Measurements from ENCODE around the gene SLC6A19. TPM values are rescaled to one million over a fixed set of nuclear protein-coding genes. Genes with fewer than 3 reads are reported as not detected.
A peak's percentile ranks its signal among the peaks of the same experiment; 100 is the strongest.

The SLC6A19 gene
- total and polyA plus RNA-seq, 9 of the 15 experiments (the other 6 are each of a cell fraction or from before 2014, with no cell fraction given): 0.03 to 1.6 (median 0.59) TPM

DNA sequence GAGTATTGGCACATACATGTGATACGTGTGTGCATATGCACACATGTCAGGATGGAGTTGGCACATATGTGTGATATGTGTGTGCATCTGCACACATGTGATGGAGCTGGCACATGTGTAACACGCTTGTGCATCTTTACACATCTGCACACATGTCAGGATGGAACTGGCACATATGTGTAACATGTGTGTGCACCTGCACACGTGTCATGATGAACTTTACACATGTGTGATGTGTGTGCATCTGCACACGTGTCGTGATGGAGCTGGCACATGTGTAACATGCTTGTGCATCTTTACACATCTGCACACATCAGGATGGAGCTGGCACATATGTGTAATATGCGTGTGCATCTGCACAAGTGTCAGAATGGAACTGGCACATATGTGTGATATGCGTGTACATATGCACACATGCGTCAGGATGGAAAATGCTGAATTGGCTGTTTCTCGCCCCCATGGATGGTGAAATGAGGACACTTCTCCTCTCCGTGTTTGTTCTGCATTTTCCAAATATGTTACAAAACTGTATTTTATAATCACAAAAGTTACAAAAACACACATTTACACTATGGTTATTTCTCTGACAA is 16.3 kb upstream of the SLC6A19 start:
- ChIA-PET POLR2A (interaction anchor here (0.6 to 1.3 kb wide), 5 partner anchors 8 to 438 kb away, joined by 3 to 4 read pairs (median 3); no protein-coding TSS in a partner anchor), CTCF (ENCODE audit: low intra/inter-chr PET ratio) (no interaction called here)
- no peak for FAIRE-seq
- no peak for TF ChIP-seq ZZZ3 (IDR thresholded peaks at IDR 0.05)
- peak; percentile 93 for TF ChIP-seq MAFG (tag; conservative IDR thresholded peaks at IDR 0.05)
- TF ChIP-seq, protein P1, sequence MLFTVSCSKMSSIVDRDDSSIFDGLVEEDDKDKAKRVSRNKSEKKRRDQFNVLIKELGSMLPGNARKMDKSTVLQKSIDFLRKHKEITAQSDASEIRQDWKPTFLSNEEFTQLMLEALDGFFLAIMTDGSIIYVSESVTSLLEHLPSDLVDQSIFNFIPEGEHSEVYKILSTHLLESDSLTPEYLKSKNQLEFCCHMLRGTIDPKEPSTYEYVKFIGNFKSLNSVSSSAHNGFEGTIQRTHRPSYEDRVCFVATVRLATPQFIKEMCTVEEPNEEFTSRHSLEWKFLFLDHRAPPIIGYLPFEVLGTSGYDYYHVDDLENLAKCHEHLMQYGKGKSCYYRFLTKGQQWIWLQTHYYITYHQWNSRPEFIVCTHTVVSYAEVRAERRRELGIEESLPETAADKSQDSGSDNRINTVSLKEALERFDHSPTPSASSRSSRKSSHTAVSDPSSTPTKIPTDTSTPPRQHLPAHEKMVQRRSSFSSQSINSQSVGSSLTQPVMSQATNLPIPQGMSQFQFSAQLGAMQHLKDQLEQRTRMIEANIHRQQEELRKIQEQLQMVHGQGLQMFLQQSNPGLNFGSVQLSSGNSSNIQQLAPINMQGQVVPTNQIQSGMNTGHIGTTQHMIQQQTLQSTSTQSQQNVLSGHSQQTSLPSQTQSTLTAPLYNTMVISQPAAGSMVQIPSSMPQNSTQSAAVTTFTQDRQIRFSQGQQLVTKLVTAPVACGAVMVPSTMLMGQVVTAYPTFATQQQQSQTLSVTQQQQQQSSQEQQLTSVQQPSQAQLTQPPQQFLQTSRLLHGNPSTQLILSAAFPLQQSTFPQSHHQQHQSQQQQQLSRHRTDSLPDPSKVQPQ (CRISPR knock-in tag; IDR thresholded peaks at IDR 0.05; ENCODE audit: borderline replicate concordance): no peak
- TF ChIP-seq STAT5B (CRISPR knock-in tag; IDR thresholded peaks at IDR 0.05): no peak
- TF ChIP-seq KDM2B (CRISPR knock-in tag; IDR thresholded peaks at IDR 0.05): no peak
- peak; percentile 96 for TF ChIP-seq ZNF316 (IDR thresholded peaks at IDR 0.05)
- peak; percentile 95 for TF ChIP-seq MAFK (IDR thresholded peaks at IDR 0.05; ENCODE audit: low read length)
- peak; percentile 95 for TF ChIP-seq C11orf30 (IDR thresholded peaks at IDR 0.05; ENCODE audit: low read depth)
- no peak for TF ChIP-seq FOXP1 (CRISPR knock-in tag; IDR thresholded peaks at IDR 0.05)
- no peak for TF ChIP-seq HMBOX1 (IDR thresholded peaks at IDR 0.05)
- TF ChIP-seq SMARCA4 (IDR thresholded peaks at IDR 0.05): no peak
- TF ChIP-seq ELF2 (CRISPR knock-in tag; IDR thresholded peaks at IDR 0.05): 0 out of 2 replicates have a peak, but pooled peaks have one; percentile 7
- peak; percentile 17; the same call in 1 of the 2 replicates for TF ChIP-seq MYBL2 (IDR thresholded peaks at IDR 0.05; ENCODE audit: low read depth)
- no peak for TF ChIP-seq MYBL2 (CRISPR knock-in tag; IDR thresholded peaks at IDR 0.05; ENCODE audit: borderline replicate concordance)
- TF ChIP-seq PHF20 (IDR thresholded peaks at IDR 0.05; ENCODE audit: partially characterized antibody): peak; percentile 79
- no peak for TF ChIP-seq SMARCE1 (IDR thresholded peaks at IDR 0.05)
- TF ChIP-seq LEF1 (IDR thresholded peaks at IDR 0.05): peak; percentile 72; the same call in 1 of the 2 replicates
- 0 out of 2 replicates have a peak, but pooled peaks have one; percentile 22 for TF ChIP-seq RHOXF2B (CRISPR knock-in tag; conservative IDR thresholded peaks at IDR 0.05)
- TF ChIP-seq FOXJ3 (CRISPR knock-in tag; IDR thresholded peaks at IDR 0.05): no peak
- TF ChIP-seq MAFF (IDR thresholded peaks at IDR 0.05; ENCODE audit: low read length): peak; percentile 96
- TF ChIP-seq NFRKB (IDR thresholded peaks at IDR 0.05; ENCODE audit: low read depth): peak; percentile 69; the same call in 1 of the 2 replicates
- TF ChIP-seq, protein P2, sequence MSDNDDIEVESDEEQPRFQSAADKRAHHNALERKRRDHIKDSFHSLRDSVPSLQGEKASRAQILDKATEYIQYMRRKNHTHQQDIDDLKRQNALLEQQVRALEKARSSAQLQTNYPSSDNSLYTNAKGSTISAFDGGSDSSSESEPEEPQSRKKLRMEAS (CRISPR knock-in tag; IDR thresholded peaks at IDR 0.05): peak; percentile 11; the same call in 1 of the 2 replicates

More for the DNA sequence above, 16.3 kb upstream of the SLC6A19 start:
- no peaks in the 10 kb centered on the region for H3K79me2 ChIP-seq (ENCODE audit: control insufficient read depth, insufficient read depth, low read length)
- peak overlapping the region; percentile 61; the same call in 1 of the 2 replicates for H3K4me2 ChIP-seq (ENCODE audit: insufficient read depth, low read length)
- H3K9ac ChIP-seq (ENCODE audit: insufficient read depth in 1 of 2, low read depth in 2 of 2, low read length in 2 of 2): peak overlapping the region in 1 of 2 experiments; percentile 38; a peak in 1 of 4 replicates
- no TSS peak for BruUV-seq (replicated peaks)
- H2AFZ ChIP-seq (ENCODE audit: low read depth, low read length): no peak overlapping the region
- H3K9me3 ChIP-seq (replicated peaks; ENCODE audit: control insufficient read depth, insufficient read depth, low read depth, low read length): no peaks in the 10 kb centered on the region
- in situ Hi-C loops (cut with MboI) (no loop called here), intact Hi-C loops (cut with micrococcal nuclease) (no loop called here)
- no peaks in the 10 kb centered on the region for H4K20me1 ChIP-seq (replicated peaks; ENCODE audit: control insufficient read depth, insufficient read depth, low read length)
- no peaks in the 10 kb centered on the region for H3K9me1 ChIP-seq (ENCODE audit: control insufficient read depth, insufficient read depth, low read length)
- DNase-seq (ENCODE audit: extremely low read depth in 1 of 4, low spot score in 3 of 4) (no peak), ATAC-seq (no peak)
- H3K27me3 ChIP-seq (ENCODE audit: control insufficient read depth in 2 of 2, insufficient read depth in 2 of 2, low read length in 2 of 2): no peaks in the 10 kb centered on the region
- H3K27ac ChIP-seq (ENCODE audit: extremely low read depth, low read depth, low read length): peak overlapping the region; percentile 59
- H3K36me3 ChIP-seq (ENCODE audit: control insufficient read depth, insufficient read depth, low read length): no peaks in the 10 kb centered on the region
- H3K4me1 ChIP-seq (replicated peaks in 1 of 2; ENCODE audit: control insufficient read depth in 2 of 2, insufficient read depth in 2 of 2, low read length in 2 of 2): peaks cover 58 to 87% of the 10 kb centered on the region in 2 experiments
- whole genome bisulfite sequencing (ENCODE audit: insufficient coverage, low coverage, missing lambda C conversion rate): 59% methylated on average over 10 of the region's 10 CpGs
- H3K4me3 ChIP-seq: no peak overlapping the region

All from K562 (cell line).